GM12878 (cell line): ENCODE measurements around the gene TMEM97. TPM values are rescaled to one million over a fixed set of nuclear protein-coding genes. Genes with fewer than 3 reads are reported as not detected.

Experiments used
- ATAC-seq: fragments of 200-7000 bp; cut with Tn5 transposase; 3 replicates; pipeline ENCODE4 v1.9.1; 2020; ENCODE audit warnings: mild to moderate bottlenecking, moderate library complexity
- BruUV-seq: library from RNA; stranded (reverse); fragments of 400-500 nt; replicated peaks from 2 replicates; lab custom pipeline; 2021; lab: Mats Ljungman, UMichigan
- CTCF ChIA-PET: fragments of 300-600 bp; sonication (Branson Sonifier 250); formaldehyde crosslinking; extraction: SDS; loops from one replicate; lab custom pipeline; 2021; ENCODE audit warnings: inconsistent platforms; lab: Yijun Ruan, JAX
- POLR2A ChIA-PET: fragments of 350-600 bp; formaldehyde crosslinking; extraction: SDS; loops from one replicate; lab custom pipeline; 2021; ENCODE audit warnings: inconsistent platforms; lab: Charles Lee
- RAD21 ChIA-PET: fragments of 300-600 bp; sonication (Branson Sonifier 250); formaldehyde crosslinking; loops from one replicate; lab custom pipeline; 2023; ENCODE audit warnings: antibody characterized with exemption; ENCODE audit not compliant: unreplicated experiment; lab: Charles Lee
- SMC1A ChIA-PET: fragments of 300-600 bp; sonication (Branson Sonifier 250); formaldehyde crosslinking; loops from one replicate; lab custom pipeline; 2023; ENCODE audit not compliant: unreplicated experiment, uncharacterized antibody; lab: Charles Lee
- DNase-seq: peaks from one replicate; pipeline ENCODE4 v3.0.0-alpha.2; 2011; ENCODE audit warnings: low read depth, low spot score
- FAIRE-seq: peaks from 3 replicates; lab custom pipeline; 2011; peaks lifted over from hg19 to GRCh38; lab: Jason Lieb, UNC
- H2AFZ ChIP-seq: 2 replicates; pipeline ENCODE4 v1.6.0; 2011; ENCODE audit warnings: low read depth, low read length, control low read depth; ENCODE audit not compliant: control insufficient read depth
- H3K27ac ChIP-seq: 2 replicates; pipeline ENCODE4 v1.5.1; 2011; ENCODE audit warnings: control low read depth; ENCODE audit not compliant: control insufficient read depth, insufficient read depth
- H3K27me3 ChIP-seq, 2 experiments: replicated peaks in 1 of 2; 2 replicates each; pipeline versions ENCODE4 v1.6.0 to v1.6.1; 2011; ENCODE audit warnings: low read length in 1 of 2; ENCODE audit not compliant: control insufficient read depth in 2 of 2, insufficient read depth in 2 of 2
- H3K36me3 ChIP-seq, 2 experiments: 2 replicates each; pipeline ENCODE4 v1.5.1; 2011; ENCODE audit warnings: low read length in 1 of 2; ENCODE audit not compliant: control insufficient read depth in 2 of 2, insufficient read depth in 2 of 2
- H3K4me1 ChIP-seq: 2 replicates; pipeline ENCODE4 v1.6.1; 2011; ENCODE audit warnings: mild to moderate bottlenecking, low read length, moderate library complexity, mixed read lengths; ENCODE audit not compliant: control insufficient read depth, insufficient read depth
- H3K4me2 ChIP-seq: 2 replicates; pipeline ENCODE4 v1.6.0; 2011; ENCODE audit warnings: control low read depth; ENCODE audit not compliant: control insufficient read depth, insufficient read depth
- H3K4me3 ChIP-seq: fragments of 200-600 bp; sonication (generic); 2 replicates; pipeline ENCODE4 v1.5.1; 2016
- H3K79me2 ChIP-seq: 2 replicates; pipeline ENCODE4 v1.6.0; 2011; ENCODE audit warnings: low read length; ENCODE audit not compliant: control insufficient read depth, insufficient read depth
- H3K9ac ChIP-seq: 2 replicates; pipeline ENCODE4 v1.8.0; 2011; ENCODE audit warnings: low read length, control low read depth, mixed read lengths; ENCODE audit not compliant: control insufficient read depth, insufficient read depth
- H3K9me3 ChIP-seq: replicated peaks from 3 replicates; pipeline ENCODE4 v1.5.1; 2011; ENCODE audit warnings: mild to moderate bottlenecking, low read length; ENCODE audit not compliant: control insufficient read depth, insufficient read depth
- H4K20me1 ChIP-seq: 2 replicates; pipeline ENCODE4 v1.6.0; 2011; ENCODE audit not compliant: control insufficient read depth, insufficient read depth
- ATF2 ChIP-seq: IDR thresholded peaks from 2 replicates; pipeline ENCODE4 v1.6.1; 2012; ENCODE audit warnings: low read length, inconsistent platforms
- BACH1 ChIP-seq: fragments of 450-650 bp; IDR thresholded peaks from 2 replicates; pipeline ENCODE4 v1.6.1; 2017; ENCODE audit warnings: mild to moderate bottlenecking, borderline replicate concordance
- BRCA1 ChIP-seq: IDR thresholded peaks from 2 replicates; pipeline ENCODE4 v1.6.1; 2011; ENCODE audit warnings: low read depth, low read length, improper control_type of control experiment
- FOXK2 ChIP-seq: fragments of 450-650 bp; IDR thresholded peaks from 2 replicates; pipeline ENCODE4 v1.6.1; 2017; ENCODE audit warnings: mild to moderate bottlenecking, moderate library complexity
- GATAD2B ChIP-seq: fragments of 450-650 bp; conservative IDR thresholded peaks from 2 replicates; pipeline ENCODE4 v1.6.1; 2017; ENCODE audit warnings: low read depth, mild to moderate bottlenecking, moderate library complexity
- HDGF ChIP-seq: fragments of 450-650 bp; IDR thresholded peaks from 2 replicates; pipeline ENCODE4 v1.6.1; 2016; ENCODE audit warnings: antibody characterized with exemption
- MYC ChIP-seq: IDR thresholded peaks from 2 replicates; pipeline ENCODE4 v1.6.1; 2011; ENCODE audit warnings: mild to moderate bottlenecking, low read length, moderate library complexity, inconsistent platforms; ENCODE audit not compliant: insufficient read depth, insufficient replicate concordance, insufficient read length, severe bottlenecking
- POLR2AphosphoS2 ChIP-seq: IDR thresholded peaks from 2 replicates; pipeline ENCODE4 v1.6.1; 2011; ENCODE audit warnings: low read depth, mild to moderate bottlenecking, low read length, improper control_type of control experiment, moderate library complexity
- PRDM15 ChIP-seq: fragments of 450-650 bp; formaldehyde crosslinking; IDR thresholded peaks from 2 replicates; pipeline ENCODE4 v1.4.0; 2020; ENCODE audit warnings: mild to moderate bottlenecking, moderate library complexity
- RCOR1 ChIP-seq: conservative IDR thresholded peaks from 2 replicates; pipeline ENCODE4 v1.6.1; 2012; ENCODE audit warnings: low read depth, low read length, improper control_type of control experiment
- SMAD1 ChIP-seq: fragments of 450-650 bp; IDR thresholded peaks from 2 replicates; pipeline ENCODE4 v1.6.1; 2018; ENCODE audit warnings: mild to moderate bottlenecking, low read depth; ENCODE audit not compliant: partially characterized antibody
- WRNIP1 ChIP-seq: IDR thresholded peaks from 2 replicates; pipeline ENCODE4 v1.6.1; 2011; ENCODE audit warnings: low read depth, low read length, improper control_type of control experiment, borderline replicate concordance
- WGBS: methylation state at CpG from one replicate; pipeline ENCODE4 v1.1.6; 2016; ENCODE audit warnings: low lambda C conversion rate; ENCODE audit not compliant: insufficient replicate concordance, insufficient coverage; ENCODE audit errors: missing lambda C conversion rate; 5-methylcytosine and 5-hydroxymethylcytosine counted together
- in situ Hi-C: fragments of 300-500 bp; cut with MboI; formaldehyde crosslinking; loops from 9 replicates; pipeline ENCODE4 v1.14.3; 2018; ENCODE audit warnings: mixed read lengths
- intact Hi-C: fragments of 100-400 bp; cut with micrococcal nuclease; formaldehyde crosslinking; loops from one replicate; pipeline ENCODE4 v1.14.2; 2022; ENCODE audit not compliant: unreplicated experiment
- polyA plus RNA-seq, 11 experiments: library from polyadenylated mRNA; depleted of rRNA in 4 of 11; unstranded in 6 of 11; stranded (reverse) in 5 of 11; fragments of >200 nt; fragmentation: Nextera tagmentation in 4 of 11; fragmentation: Illumina TruSeq in 1 of 11; extraction: Ambion mirVana in 4 of 11; extraction: Trizol in 1 of 11; gene quantifications; 1 replicate in 1 of 11; 2 replicates in 10 of 11; pipeline versions ENCODE4 v1.2.1 to v1.2.3, GENCODE V29; 2011 to 2016; ENCODE audit warnings: inconsistent platforms in 2 of 11, missing spikeins in 2 of 11, low read depth in 1 of 11
- total RNA-seq, 4 experiments: library from RNA; depleted of rRNA in 3 of 4; stranded (reverse); fragments of >200 nt in 3 of 4; fragmentation: Illumina TruSeq in 1 of 4; extraction: Trizol in 1 of 4; gene quantifications; 2 replicates each; pipeline versions ENCODE4 v1.2.1 to v1.2.3, GENCODE V29; 2013 to 2021
- TF ChIP-seq, protein P1 (sequence below): fragments of 450-650 bp; IDR thresholded peaks from 2 replicates; pipeline ENCODE4 v1.6.1; 2017; ENCODE audit warnings: mild to moderate bottlenecking, moderate library complexity

TMEM97 gene
- total and polyA plus RNA-seq, 10 of the 15 experiments (the other 5 are each of a cell fraction or from before 2014, with no cell fraction given), result 58.0 to 134 (median 86.0) TPM

DNA sequence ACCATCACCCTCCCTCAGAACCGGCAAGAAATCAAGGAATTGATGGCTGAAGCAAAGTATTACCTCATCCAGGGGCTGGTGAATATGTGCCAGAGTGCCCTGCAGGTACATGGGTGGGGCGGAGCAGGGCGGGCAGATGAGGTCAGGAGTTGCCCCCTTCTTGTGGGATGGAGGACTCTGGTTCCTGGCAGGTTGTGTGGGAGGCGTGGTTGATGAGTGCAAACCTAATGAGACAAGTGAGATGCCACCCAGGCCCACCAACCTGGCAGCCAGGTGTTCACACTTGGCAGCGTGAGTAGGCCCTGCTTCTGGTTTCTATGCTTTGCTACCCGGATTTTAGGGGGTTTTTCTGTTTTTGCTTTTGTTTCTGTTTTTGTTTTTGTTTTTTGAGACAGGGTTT is 21.4 kb downstream of the TMEM97 start:
- Histone ChIP-seq H3K4me2 (no peak overlapping the region), H3K79me2 (peaks cover 9% of the 10 kb centered on the region), H3K27ac (no peak overlapping the region), H4K20me1 (no peaks in the 10 kb centered on the region), H2AFZ (no peak overlapping the region), H3K4me3 (no peak overlapping the region), H3K9ac (no peak overlapping the region), H3K9me3 (no peaks in the 10 kb centered on the region), H3K36me3 (peaks cover 6 to 17% of the 10 kb centered on the region in 2 experiments; a peak in 3 of 4 replicates), H3K27me3 (no peaks in the 10 kb centered on the region), H3K4me1 (peaks cover 3% of the 10 kb centered on the region; the same call in 1 of the 2 replicates)
- RAD21 ChIA-PET, result no interaction called here
- no peak for ATAC-seq
- no peak for DNase-seq
- CTCF ChIA-PET, result interaction anchor here (1.4 kb wide), 1 partner anchor 76 kb away, joined by 3 read pairs; no protein-coding TSS in a partner anchor
- 74% methylated on average over 6 of the region's 6 CpGs for WGBS
- intact Hi-C loops (no loop called here), in situ Hi-C loops (loop anchor here (5.0 kb wide), 1 partner anchor 48 kb away; no protein-coding TSS in a partner anchor)
- SMC1A ChIA-PET, result no interaction called here
- POLR2A ChIA-PET, result no interaction called here
- no TSS peak for BruUV-seq
- FAIRE-seq, result no peak
- no peak for TF ChIP-seq PRDM15 (CRISPR knock-in tag)
- no peak for TF ChIP-seq MYC
- no peak for TF ChIP-seq HDGF
- no peak for TF ChIP-seq FOXK2
- no peak for TF ChIP-seq BACH1
- no peak for TF ChIP-seq RCOR1
- no peak for TF ChIP-seq WRNIP1
- TF ChIP-seq ATF2, result no peak
- TF ChIP-seq SMAD1, result no peak
- TF ChIP-seq GATAD2B, result no peak
- no peak for TF ChIP-seq POLR2AphosphoS2
- TF ChIP-seq, protein P1, sequence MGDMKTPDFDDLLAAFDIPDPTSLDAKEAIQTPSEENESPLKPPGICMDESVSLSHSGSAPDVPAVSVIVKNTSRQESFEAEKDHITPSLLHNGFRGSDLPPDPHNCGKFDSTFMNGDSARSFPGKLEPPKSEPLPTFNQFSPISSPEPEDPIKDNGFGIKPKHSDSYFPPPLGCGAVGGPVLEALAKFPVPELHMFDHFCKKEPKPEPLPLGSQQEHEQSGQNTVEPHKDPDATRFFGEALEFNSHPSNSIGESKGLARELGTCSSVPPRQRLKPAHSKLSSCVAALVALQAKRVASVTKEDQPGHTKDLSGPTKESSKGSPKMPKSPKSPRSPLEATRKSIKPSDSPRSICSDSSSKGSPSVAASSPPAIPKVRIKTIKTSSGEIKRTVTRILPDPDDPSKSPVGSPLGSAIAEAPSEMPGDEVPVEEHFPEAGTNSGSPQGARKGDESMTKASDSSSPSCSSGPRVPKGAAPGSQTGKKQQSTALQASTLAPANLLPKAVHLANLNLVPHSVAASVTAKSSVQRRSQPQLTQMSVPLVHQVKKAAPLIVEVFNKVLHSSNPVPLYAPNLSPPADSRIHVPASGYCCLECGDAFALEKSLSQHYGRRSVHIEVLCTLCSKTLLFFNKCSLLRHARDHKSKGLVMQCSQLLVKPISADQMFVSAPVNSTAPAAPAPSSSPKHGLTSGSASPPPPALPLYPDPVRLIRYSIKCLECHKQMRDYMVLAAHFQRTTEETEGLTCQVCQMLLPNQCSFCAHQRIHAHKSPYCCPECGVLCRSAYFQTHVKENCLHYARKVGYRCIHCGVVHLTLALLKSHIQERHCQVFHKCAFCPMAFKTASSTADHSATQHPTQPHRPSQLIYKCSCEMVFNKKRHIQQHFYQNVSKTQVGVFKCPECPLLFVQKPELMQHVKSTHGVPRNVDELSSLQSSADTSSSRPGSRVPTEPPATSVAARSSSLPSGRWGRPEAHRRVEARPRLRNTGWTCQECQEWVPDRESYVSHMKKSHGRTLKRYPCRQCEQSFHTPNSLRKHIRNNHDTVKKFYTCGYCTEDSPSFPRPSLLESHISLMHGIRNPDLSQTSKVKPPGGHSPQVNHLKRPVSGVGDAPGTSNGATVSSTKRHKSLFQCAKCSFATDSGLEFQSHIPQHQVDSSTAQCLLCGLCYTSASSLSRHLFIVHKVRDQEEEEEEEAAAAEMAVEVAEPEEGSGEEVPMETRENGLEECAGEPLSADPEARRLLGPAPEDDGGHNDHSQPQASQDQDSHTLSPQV, result no peak
- no peak for TF ChIP-seq BRCA1
